ENCODE results near the gene VPREB3. TPM values are rescaled to one million over a fixed set of nuclear protein-coding genes. Genes with fewer than 3 reads are reported as not detected.
A peak's percentile ranks its signal among the peaks of the same experiment; 100 is the strongest.

VPREB3 gene, protein sequence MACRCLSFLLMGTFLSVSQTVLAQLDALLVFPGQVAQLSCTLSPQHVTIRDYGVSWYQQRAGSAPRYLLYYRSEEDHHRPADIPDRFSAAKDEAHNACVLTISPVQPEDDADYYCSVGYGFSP
- not detected in 2 replicates for polyA plus RNA-seq (2014; cell fraction: cytosol; rRNA removed)
- not detected in 2 replicates for polyA plus RNA-seq (2014; cell fraction: nucleus; rRNA removed)

DNA sequence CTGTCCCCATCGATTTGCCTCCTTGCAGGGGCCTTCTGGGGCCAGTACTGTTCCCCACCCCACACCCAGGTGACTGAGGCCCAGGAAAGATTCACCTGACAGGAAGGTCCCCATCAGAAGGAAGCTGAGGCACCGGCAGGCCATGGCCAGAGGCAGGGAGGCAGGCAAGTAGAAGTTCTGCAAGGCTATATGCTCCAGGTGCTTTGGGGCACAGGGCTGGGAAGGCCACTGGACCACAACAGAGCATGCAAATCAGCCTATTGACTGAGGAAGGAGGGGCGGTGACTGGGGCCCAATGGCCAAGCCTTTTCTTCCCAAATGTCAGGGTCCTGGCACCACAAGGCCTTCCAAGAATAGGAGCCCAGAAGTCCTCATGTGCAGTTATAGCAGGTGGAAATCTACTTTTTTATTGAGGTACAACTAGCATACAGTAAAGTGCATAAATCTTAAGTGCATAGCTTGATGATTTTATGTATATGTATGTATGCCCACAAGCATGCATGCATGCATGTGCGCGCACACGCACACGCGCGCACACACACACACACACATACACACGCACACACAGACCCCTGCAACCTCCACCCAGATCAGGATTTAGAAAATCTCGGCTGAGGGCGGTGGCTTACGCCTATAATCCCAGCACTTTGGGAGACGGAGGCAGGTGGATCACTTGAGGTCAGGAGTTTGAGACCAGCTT is at the start of gene VPREB3:
TSS of gene VPREB3 (minus strand) at position 206 of the 700 bp plus-strand sequence. CDS start at position 144, 62 bp downstream.
- DNase-seq (ENCODE audit: low spot score), result no peak

DNA sequence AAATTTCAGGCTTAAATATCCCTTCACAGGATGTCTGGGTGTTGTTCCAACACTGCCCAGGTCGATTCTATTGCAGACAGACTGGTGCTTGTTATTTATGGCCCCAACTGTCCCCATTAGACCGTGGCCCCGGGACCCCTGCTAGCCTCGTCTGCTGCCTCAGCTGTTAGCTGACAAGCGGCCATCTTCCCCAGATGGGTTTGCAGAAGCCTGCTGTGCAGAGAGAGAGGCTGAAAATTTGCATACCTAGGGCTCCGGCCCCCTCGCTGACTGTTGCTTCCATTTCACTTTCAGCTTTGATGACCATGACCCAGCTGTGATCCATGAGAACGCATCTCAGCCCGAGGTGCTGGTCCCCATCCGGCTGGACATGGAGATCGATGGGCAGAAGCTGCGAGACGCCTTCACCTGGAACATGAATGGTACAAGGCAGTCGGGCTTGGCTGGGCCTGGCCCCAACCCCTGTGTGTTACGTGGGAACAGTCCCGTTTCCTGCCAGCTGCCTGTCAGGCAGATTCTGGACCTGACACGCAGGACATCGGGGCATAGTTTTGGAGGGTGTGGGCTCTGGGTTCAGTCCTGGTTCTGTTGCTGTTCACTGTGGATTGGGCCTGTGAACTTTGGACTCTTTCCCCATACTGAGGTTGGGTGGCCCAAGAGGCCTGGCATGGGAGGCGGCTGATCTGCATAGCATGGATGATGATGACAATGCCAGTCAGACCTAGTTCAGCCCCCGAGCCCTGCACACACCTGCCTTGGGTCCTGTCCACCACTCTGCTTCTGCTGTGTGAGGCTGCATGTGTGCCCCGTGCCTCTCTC is 49.0 kb upstream of the VPREB3 start:
- DNase-seq (ENCODE audit: low spot score), result no peak

DNA sequence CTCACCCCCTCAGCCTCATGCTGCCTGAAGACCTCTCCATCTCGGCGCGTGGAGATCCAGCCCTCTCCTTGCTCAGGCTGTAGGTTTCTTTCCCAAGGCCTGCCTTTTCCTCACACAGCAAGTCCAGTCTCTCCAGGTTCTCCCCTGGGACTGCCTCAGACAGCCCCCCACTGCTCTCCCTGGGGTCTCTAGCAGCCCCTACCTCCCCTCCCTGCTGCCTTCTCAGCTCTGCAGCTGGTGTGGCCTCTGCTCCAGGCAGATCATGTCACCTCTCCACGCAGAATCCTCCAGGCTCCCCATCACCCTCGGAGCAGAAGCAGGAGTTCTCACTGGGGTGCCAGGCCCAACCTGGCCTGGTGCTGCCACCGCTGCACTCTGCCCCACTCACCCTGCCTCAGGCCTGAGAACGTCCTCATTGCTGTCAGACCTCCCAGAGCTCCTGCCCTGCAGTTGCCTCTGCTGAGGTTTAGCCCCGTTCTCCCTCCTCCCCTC is 47.7 kb upstream of the VPREB3 start:
- no peak for DNase-seq (ENCODE audit: low spot score)

DNA sequence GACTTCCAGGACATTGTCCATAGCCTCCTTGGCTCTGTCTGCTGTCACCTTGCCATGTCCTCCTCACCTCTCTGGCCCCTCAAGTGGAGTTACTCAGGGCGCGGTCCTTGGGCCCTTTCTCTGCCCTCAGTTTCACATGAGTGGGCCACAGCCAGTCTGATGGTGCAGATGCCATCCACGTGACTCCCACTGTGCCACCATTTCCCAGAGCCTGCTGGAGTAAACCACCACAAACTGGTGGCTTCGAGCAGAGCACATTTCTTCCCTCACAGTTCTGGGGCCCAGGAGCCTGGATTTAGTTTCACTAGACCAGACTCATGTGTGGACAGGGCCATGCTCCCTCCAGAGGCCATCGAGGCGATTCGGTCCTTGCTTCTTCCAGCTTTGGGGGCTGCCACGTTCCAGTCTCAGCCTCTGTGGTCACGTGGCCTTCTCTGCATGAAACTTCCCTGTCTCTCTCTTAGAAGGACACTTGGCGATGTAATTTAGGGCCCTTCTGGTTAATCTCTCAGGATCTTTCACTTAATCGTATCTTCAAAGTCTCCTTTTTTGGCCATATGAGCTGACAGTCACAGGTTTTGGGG is 47.1 kb upstream of the VPREB3 start:
- no peak for DNase-seq (ENCODE audit: low spot score)

DNA sequence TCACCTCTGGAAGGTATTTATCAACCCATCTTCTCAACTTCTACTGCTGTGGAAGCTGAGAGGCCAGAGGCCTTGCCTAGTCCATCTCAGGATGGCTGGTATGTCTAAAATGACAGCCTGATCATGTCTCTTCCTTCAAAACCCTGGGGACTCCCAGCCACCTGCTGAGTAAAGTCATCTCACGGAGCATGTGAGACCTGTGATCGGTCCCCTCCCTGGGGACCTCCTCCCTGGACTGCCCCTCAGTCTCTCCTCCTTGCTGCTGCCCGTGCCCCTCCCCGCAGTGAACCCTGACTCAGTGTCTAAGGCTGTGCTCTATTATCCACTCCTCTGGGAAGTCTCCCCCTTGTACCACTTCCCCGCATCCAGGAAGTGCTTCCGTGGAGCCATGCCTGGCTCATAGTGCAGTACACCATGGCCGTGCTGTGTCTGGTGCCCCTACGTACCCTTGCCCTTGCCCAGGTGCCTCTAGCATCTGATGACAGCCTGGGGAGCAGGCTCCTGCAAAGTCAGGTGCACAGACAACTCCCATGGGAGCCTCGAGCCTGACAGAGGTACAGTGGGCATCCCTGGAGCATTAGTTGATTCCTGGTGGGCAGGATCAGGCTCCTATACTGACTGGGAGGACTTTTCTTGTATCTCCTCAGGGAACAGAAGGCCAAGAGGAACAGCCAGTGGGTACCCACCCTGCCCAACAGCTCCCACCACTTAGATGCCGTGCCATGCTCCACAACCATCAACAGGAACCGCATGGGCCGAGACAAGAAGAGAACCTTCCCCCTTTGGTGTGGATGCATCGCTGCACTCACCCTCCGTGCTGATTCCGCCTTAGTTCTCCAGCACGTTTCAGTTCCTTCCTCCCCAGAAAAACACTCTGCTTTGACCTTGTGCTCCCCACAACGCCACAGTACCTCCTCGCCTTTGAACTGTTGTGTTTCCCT is 46.3 kb upstream of the VPREB3 start:
- DNase-seq (ENCODE audit: low spot score), result no peak

DNA sequence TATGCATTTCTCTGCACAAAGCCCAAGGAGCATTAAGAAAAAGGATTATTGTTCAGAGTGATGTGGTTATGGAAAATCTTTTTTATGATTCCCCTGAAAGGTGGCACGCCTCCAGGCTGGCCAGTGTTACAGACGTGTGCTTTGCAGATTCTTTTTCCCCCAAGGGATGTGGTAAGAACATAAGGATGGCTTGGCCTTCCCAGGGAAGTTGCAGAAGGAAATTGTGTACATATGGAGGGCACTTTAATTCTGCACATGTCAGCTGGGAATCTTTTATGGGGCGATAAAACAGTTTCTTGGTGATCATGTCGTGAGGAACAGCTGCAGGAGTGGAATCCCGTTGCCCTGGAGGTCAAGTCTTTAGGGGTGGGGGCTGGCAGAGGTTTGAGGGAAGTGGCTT is 42.2 kb upstream of the VPREB3 start:
- DNase-seq (ENCODE audit: low spot score), result no peak

DNA sequence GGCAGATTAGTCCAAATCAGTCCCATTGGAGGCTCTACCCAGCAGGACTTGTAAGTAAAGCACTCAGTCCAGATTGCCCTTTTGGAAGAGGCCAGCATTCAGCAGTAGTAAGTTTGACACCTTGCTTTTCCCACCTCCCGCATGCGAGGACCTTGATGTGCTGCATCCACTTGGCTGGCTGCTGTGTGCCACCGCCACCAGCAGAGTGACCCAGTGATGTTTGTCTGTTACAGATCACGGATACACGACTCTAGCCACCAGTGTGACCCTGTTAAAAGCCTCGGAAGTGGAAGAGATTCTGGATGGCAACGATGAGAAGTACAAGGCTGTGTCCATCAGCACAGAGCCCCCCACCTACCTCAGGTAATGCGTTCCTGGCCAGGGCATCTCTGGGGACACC is 39.1 kb upstream of the VPREB3 start:
- DNase-seq (ENCODE audit: low spot score), result no peak

DNA sequence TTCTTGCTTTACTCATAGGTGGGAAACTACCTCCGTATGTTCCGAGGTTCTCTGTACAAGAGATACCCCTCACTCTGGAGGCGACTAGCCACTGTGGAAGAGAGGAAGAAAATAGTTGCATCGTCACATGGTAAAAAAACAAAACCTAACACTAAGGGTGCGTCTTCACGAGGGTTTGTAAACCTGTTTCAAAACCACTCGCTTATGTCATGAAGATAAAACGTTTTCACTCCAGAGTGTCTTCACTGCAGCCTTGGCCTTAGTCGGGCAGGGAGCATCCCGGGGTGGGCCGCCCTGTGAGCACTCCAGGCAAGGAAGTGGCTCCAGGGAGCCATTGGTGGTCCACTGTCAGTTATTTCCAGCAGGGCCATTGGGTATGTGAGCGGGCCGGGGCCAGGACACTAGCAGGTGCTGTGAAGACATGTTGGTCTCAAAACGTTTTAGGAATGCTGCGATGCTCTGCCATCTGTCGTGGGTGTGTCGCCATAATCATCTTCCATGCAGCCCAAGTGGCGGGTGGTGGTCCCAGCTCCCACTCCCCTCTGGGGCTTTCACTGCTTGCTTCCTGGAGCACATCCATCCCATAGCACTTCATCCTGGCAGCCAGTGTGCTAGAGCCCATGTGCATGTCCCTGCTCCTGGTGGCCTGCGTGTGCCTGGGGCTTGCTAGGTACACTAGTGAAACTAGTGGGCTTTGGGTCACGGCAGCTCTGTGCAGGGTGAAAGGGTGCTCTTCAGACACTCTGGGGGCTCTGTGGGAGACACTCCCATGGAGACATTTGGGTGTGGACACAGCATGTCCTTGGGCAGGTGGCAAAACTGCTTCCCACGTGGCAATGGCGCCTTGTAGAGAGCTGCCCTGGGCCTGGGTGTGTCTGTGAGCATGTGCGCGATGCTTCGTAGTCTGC is 37.8 kb upstream of the VPREB3 start:
- DNase-seq (ENCODE audit: low spot score), result no peak

DNA sequence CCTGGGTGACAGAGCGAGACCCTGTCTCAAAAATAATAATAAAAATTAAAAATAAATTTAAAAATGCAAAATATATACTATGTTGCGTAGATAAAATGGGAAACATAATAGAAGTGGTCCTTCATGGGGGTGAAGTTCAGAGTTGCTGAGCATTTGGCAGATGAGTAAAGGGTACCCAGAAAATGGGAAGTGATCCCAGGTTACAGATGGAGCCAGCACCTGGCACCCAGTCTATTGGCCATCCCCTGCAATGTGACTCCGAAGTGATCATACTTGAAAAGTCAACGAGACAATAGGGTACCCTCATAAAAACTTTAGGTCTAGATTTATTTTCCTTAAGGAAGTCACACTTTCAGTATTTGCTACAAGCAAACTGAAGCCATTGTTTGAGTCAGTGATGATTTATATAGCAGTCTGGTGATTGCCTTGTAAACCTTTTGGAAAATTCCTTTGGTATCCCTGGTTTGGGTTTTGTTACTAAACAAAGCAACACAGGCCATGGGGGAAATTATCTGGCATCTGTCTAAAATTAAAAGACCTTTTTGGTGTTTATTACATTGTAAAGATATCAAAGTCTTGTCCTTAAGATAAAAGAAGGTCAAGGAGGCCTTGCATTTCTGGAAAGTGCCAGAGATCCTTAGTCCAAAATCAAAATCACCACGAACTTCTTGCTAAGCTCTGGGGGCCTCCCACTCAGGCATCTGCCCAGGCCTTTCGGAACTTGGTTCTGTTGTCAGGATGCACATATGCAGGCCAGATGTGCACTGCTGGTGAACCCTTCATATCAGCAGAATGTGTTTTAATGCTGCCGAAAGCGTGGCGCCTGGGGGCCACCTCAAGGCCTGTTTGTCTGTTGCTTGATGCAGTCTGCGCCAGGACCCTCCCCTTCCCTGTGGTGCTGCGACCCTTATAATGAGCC is 36.9 kb upstream of the VPREB3 start:
- no peak for DNase-seq (ENCODE audit: low spot score)

DNA sequence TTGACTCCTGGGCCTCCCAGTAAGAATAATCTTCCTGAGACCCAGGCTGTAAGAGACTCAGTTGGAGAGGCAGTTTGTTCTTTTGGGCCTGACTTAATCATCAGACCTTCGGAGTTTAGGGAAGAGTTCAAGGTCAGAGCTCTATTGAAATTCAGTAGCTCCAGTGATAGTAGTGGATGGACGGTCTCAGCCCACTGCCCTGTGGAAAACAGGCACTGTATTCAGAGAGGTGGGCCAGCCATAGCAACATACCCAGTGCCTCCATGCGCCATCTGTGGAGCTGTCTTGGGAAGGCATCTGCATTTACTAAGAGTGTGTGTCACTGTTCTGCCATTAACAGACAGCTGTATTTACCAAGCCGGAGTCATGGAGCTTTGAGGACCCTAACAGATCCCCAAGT is 35.4 kb upstream of the VPREB3 start:
- no peak for DNase-seq (ENCODE audit: low spot score)

DNA sequence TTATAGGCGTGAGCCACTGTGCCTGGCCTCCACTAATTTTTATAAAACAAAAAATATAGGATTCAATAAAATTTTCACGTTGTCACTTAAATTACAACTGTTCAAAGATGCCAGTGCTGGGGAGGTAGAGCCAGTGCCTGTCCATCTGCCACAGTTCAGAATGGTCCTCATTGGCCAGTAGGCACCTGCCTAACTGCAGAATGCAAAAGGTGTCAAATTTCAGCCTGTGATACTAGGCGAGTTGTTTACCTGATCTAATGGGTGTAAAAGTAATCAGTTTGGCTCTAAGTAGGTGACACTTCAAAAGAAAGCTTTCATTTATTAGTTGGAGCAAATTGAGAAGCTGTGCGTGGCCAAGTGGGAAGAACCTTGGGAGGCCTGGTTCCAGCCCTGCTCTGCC is 34.9 kb upstream of the VPREB3 start:
- DNase-seq (ENCODE audit: low spot score), result no peak

DNA sequence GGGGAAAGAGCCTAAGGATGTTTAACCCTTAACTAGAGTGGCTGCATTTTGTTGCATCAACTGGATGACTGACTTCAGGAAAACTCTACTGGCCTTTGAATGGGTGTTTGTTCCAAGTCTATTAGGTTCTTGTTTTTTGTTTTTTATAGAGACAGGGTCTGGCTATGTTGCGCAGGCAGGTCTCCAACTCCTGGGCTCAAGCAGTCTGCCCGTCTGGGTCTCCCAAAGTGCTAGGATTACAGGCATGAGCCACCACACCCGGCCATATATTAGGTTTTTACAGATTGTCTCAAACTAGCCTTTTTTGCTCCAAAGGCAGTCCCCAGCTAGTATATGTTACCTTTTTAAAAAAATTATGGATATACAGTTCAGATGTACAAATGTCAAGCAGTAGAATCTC is 33.7 kb upstream of the VPREB3 start:
- DNase-seq (ENCODE audit: low spot score), result no peak

DNA sequence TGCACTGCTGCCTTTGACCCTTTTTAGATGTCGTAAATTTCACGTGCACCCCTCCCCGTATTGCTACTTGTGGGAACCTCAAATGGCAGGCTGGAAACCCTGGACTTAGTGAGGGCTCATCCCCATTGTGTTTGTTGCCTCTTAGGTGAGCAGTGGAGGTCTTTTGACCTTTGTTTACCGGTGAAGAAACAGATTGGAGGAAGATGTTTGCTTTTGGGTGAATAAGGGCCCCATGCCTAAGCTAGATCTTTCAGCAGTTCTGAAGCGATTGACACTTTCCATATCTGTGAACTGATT is 33.3 kb upstream of the VPREB3 start:
- no peak for DNase-seq (ENCODE audit: low spot score)

DNA sequence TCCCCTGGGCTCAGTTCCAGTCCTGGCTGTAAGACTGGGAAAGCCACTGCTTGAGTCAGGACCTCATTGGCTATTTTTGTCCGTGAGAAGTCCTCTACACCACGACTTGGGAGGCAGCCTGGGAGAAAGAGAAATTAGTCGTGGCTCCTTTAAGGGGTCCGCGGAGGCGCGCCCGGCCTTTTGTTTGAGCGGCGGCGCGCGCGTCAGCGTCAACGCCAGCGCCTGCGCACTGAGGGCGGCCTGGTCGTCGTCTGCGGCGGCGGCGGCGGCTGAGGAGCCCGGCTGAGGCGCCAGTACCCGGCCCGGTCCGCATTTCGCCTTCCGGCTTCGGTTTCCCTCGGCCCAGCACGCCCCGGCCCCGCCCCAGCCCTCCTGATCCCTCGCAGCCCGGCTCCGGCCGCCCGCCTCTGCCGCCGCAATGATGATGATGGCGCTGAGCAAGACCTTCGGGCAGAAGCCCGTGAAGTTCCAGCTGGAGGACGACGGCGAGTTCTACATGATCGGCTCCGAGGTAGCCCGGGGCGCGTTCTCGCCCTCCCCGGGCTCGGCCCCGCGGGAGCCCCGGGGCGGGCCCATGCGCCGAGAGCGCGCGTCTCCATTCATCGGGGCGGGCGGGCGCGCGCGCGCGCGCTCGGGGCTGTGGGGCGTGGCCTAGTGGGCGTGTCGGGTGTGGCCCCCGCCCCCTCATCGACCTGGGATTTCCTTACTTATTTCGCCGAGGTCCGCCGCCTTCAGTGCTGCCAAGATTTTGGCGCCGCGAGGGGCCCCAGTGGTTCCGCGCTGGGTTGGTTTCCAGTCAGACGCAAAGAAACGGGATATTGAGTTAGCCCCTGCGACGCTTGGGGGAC is 32.8 kb upstream of the VPREB3 start, which contains the start of gene SMARCB1:
TSS of gene SMARCB1 (plus strand) at position 215 of the 848 bp plus-strand sequence. CDS start at position 419, 204 bp downstream.
- DNase-seq (ENCODE audit: low spot score), result peak; percentile 89

DNA sequence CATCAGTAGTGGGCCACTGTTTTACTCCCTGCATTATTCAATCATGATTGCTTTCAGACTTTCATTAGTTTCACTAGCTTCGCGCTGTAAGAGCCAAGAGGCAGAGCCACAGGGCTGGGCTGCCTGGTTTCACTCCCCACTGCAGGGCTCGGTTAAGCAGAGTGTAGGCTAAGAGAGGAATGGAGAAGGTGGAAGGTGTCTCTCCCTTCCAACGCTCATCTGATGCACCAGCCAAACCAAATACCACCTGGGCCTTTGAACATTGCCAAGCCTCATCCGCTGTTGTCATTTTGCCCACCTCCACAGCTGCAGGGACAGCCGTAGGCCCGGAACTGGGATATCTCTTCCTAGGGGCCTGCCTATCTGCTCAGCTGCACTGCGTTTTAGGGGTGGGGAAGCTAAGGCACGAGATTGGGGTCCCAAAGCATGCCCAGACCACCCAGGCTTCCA is 32.1 kb upstream of the VPREB3 start:
- DNase-seq (ENCODE audit: low spot score), result no peak

DNA sequence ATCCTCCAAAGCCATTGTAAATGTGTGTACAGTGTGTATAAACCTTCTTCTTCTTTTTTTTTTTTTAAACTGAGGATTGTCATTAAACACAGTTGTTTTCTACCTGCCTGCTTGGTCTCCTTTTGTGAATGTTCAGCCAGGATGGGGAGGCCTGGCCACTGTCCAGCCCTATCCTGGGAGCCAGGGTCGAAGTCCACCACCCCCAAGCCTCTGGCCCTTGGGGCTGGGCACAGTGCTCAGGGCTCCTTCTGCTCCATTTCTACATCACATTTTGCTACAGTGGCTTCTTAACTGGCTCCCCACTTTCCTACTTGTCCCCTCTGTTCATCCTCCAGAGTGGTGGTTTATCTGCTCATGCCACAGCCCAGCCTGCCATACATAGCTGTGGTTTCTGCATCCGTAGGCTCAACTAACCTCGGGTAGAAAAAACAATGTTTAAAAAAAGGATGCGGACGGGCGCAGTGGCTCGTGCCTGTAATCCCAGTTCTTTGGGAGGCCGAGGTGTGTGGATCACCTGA is 30.0 kb upstream of the VPREB3 start:
- no peak for DNase-seq (ENCODE audit: low spot score)

Measured in SK-N-DZ (cell line).